GM12864 (cell line): ENCODE data around the gene ESF1.
"Not testable (repeated sequence)": the region's sequence is repeated elsewhere in the genome, so short reads cannot be mapped to it uniquely, and the experiment has no call there.

Experiments
- DNase-seq: peaks from one replicate; pipeline ENCODE4 v3.0.0-alpha.2; 2011; ENCODE audit warnings: low read depth
- H3K4me3 ChIP-seq: 2 replicates; pipeline ENCODE4 v1.5.1; 2011; ENCODE audit warnings: mild to moderate bottlenecking, low read depth, low read length, control low read depth
- CTCF ChIP-seq: IDR thresholded peaks from 2 replicates; pipeline ENCODE4 v1.5.1; 2011; ENCODE audit warnings: low read depth, mild to moderate bottlenecking, moderate library complexity, low read length, control low read depth, inconsistent platforms; ENCODE audit errors: missing control alignments

ESF1 gene

GRCh38 chr20:13741879-13742278, 42.8 kb downstream of the ESF1 start:
- no peak for DNase-seq
- H3K4me3 ChIP-seq: no peak overlapping the region
- TF ChIP-seq CTCF: no peak

- no peak for DNase-seq
- TF ChIP-seq CTCF: no peak
- H3K4me3 ChIP-seq: no peak overlapping the region
Observed at GRCh38 chr20:13739731-13740649, 44.7 kb downstream of the ESF1 start.

- not testable (repeated sequence) for DNase-seq, H3K4me3 ChIP-seq
Observed at GRCh38 chr20:13738187-13738586, 46.5 kb downstream of the ESF1 start.

- DNase-seq: no peak
- no peak for TF ChIP-seq CTCF
- H3K4me3 ChIP-seq: no peak overlapping the region
Observed at GRCh38 chr20:13736436-13737191, 48.1 kb downstream of the ESF1 start.

GRCh38 chr20:13735826-13736225, 48.9 kb downstream of the ESF1 start:
- no peak overlapping the region for H3K4me3 ChIP-seq
- DNase-seq: no peak
- TF ChIP-seq CTCF: no peak

GRCh38 chr20:13723011-13723410, 61.7 kb downstream of the ESF1 start:
- DNase-seq: no peak
- no peak for TF ChIP-seq CTCF

GRCh38 chr20:13718171-13718570, 66.5 kb downstream of the ESF1 start:
- no peak for TF ChIP-seq CTCF
- no peak for DNase-seq
- H3K4me3 ChIP-seq: peak overlapping the region; percentile 9; the same call in 1 of the 2 replicates

More at GRCh38 chr20:13723011-13723410, 61.7 kb downstream of the ESF1 start:
- H3K4me3 ChIP-seq: no peak overlapping the region
